Choroid plexus epithelial cell (primary cell): Measurements from ENCODE around the gene WFDC11.
"Not testable (repeated sequence)": the region's sequence is repeated elsewhere in the genome, so short reads cannot be mapped to it uniquely, and the experiment has no call there.

ENCODE experiments used
- DNase-seq: peaks from one replicate; pipeline ENCODE4 v3.0.0-alpha.2; 2010; ENCODE audit warnings: low read depth
- H3K4me3 ChIP-seq: 2 replicates; pipeline ENCODE4 v1.5.1; 2011; ENCODE audit warnings: low read depth, mild to moderate bottlenecking, control low read depth, low read length, moderate library complexity
- CTCF ChIP-seq: conservative IDR thresholded peaks from 2 replicates; pipeline ENCODE4 v1.5.1; 2011; ENCODE audit warnings: low read depth, mild to moderate bottlenecking, control low read depth, inconsistent platforms, low read length, moderate library complexity

Gene WFDC11

DNA sequence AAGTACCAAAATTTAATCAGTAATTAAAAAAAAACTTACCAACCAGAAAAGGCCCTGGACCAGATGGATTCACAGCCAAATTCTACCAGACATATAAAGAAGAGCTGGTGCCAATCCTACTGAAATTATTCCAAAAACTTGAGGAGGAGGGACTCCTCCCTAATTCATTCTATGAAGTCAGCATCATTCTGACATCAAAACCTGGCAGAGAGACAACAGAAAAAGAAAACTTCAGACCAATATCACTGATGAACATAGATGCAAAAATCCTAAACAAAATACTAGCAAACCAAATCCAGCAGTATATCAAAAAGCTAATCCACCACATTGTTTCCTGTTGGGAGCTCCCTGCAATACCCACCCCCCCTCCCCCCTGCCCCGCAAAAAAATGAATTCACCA is at the start of gene WFDC11:
Gene WFDC11, minus strand, starts transcription at position 101 of the 400 bp plus-strand sequence. CDS start 19,639 bp downstream, outside the sequence.
- no peak within 1 kb of the TSS for H3K4me3 ChIP-seq
- DNase-seq = no peak
- TF ChIP-seq CTCF = no peak

DNA sequence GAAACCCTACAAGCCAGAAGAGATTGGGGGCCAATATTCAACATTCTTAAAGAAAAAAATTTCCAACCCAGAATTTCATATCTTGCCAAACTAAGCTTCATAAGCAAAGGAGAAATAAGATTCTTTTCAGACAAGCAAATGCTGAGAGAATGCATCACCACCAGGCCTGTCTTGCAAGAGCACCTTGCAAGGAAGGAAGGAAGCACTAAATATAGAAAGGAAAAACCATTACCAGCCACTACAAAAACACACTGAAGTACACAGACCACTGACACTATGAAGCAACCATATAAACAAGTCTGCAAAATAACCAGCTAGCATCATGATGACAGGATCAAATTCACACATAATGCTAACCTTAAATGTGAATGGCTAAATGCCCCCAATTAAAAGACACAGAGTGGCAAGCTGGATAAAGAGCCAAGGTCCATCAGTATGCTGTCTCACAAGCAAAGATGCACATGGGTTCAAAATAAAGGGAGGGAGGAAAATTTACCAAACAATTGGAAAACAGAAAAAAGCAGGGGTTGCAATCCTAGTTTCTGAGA is 46.2 kb upstream of the WFDC11 start:
- not testable (repeated sequence) for H3K4me3 ChIP-seq, DNase-seq

- no peak for TF ChIP-seq CTCF
- DNase-seq = no peak
- no peak within 1 kb of the TSS for H3K4me3 ChIP-seq
Observed at GRCh38 chr20:45704969-45705637, 35.1 kb upstream of the WFDC11 start, which contains the start of gene WFDC10B. Gene WFDC10B, minus strand, starts transcription at chr20:45705019. Its CDS starts 19,027 bp downstream, at chr20:45685992.

GRCh38 chr20:45701873-45702272 is 31.8 kb upstream of the WFDC11 start, which contains the start of gene WFDC13:
Gene WFDC13, plus strand, starts transcription at chr20:45702038. Its CDS starts 86 bp downstream, at chr20:45702124.
- H3K4me3 ChIP-seq = no peak within 1 kb of the TSS
- DNase-seq = no peak
- TF ChIP-seq CTCF = no peak

DNA sequence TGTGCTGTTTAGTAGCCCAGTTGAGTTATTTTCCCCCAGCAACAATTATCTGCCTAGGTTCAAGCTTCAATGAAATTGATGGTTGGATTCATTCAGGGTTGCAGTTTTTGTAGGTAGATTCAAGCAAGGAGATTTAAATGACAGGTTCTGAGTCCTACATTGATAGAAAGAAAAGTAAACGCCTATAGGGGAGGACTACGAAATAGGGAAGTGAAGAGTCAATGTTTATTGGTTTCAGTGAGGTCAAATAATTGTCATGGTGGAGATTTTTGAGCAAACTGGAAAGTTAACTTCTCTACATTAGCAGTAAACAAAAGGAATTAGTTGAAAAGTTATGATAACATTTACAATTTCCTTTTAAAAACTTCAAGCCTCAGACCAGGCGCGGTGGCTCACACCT is 31.1 kb upstream of the WFDC11 start:
- DNase-seq = no peak
- no peak for TF ChIP-seq CTCF
- no peak overlapping the region for H3K4me3 ChIP-seq

DNA sequence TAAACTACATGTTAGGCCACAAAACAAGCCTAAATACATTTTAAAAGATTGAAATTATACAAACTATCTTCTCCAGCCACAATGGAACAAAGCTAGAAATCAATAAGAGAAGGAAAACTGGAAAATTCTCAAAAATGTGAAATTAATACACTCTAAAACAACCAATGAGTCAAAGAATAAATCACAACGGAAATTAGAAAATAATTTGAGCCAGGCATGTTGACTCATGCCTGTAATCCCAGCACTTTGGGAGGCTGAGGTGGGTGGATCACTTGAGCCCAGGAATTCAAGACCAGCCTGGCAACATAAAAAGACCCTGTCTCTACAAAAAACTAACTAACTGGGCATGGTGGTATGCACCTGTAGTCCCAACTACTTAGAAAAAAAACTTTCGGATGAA is 25.5 kb upstream of the WFDC11 start:
- no peak overlapping the region for H3K4me3 ChIP-seq
- no peak for DNase-seq
- TF ChIP-seq CTCF = no peak

DNA sequence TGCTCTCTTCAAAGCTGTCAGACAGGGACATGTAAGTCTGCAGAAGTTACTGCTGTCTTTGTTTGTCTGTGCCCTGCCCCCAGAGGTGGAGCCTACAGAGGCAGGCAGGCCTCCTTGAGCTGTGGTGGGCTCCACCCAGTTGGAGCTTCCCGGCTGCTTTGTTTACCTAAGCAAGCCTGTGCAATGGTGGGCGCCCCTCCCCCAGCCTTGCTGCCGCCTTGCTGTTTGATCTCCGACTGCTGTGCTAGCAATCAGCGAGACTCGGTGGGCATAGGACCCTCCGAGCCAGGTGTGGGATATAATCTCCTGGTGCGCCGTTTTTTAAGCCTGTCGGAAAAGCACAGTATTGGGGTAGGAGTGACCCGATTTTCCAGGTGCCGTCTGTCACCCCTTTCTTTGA is 23.3 kb upstream of the WFDC11 start:
- not testable (repeated sequence) for H3K4me3 ChIP-seq, DNase-seq

- peak; percentile 29 for TF ChIP-seq CTCF
- no peak overlapping the region for H3K4me3 ChIP-seq
- peak; percentile 10 for DNase-seq
Observed at GRCh38 chr20:45685896-45686295, 15.9 kb upstream of the WFDC11 start.
